KMS-11 (cell line): Measurements from ENCODE around the gene MTFR2.
A peak's percentile ranks its signal among the peaks of the same experiment; 100 is the strongest.

Source experiments
- H2AFZ ChIP-seq: fragments of 200-600 bp; sonication (generic); 2 replicates; pipeline ENCODE4 v1.6.1; 2016; ENCODE audit warnings: antibody characterized with exemption, mixed run types, low read depth
- H3K27ac ChIP-seq: fragments of 200-600 bp; sonication (generic); 2 replicates; pipeline ENCODE4 v1.6.1; 2016; ENCODE audit warnings: mild to moderate bottlenecking, mixed run types
- H3K27me3 ChIP-seq: fragments of 200-600 bp; sonication (generic); 2 replicates; pipeline ENCODE4 v1.6.1; 2017; ENCODE audit warnings: mild to moderate bottlenecking, low read depth, mixed run types, moderate library complexity; ENCODE audit not compliant: insufficient read depth
- H3K36me3 ChIP-seq: fragments of 200-600 bp; sonication (generic); 2 replicates; pipeline ENCODE4 v1.6.1; 2017; ENCODE audit warnings: mild to moderate bottlenecking, mixed run types; ENCODE audit not compliant: insufficient read depth
- H3K4me1 ChIP-seq: fragments of 200-600 bp; sonication (generic); 2 replicates; pipeline ENCODE4 v1.6.1; 2016; ENCODE audit warnings: mild to moderate bottlenecking, low read depth, mixed run types; ENCODE audit not compliant: poor library complexity, severe bottlenecking
- H3K4me2 ChIP-seq: fragments of 200-600 bp; sonication (generic); 2 replicates; pipeline ENCODE4 v1.7.0; 2016; ENCODE audit warnings: mild to moderate bottlenecking, mixed run types
- H3K4me3 ChIP-seq: fragments of 200-600 bp; sonication (generic); IDR thresholded peaks from 2 replicates; pipeline ENCODE4 v1.6.1; 2017; ENCODE audit warnings: low read depth, low read length, mixed read lengths; ENCODE audit not compliant: insufficient read depth
- H3K79me2 ChIP-seq: fragments of 200-600 bp; sonication (generic); 2 replicates; pipeline ENCODE4 v1.6.1; 2016; ENCODE audit warnings: low read depth, mixed run types; ENCODE audit not compliant: insufficient read depth
- H3K9ac ChIP-seq: fragments of 200-600 bp; sonication (generic); 2 replicates; pipeline ENCODE4 v1.6.1; 2016; ENCODE audit warnings: mild to moderate bottlenecking, mixed run types
- H4K20me1 ChIP-seq: fragments of 200-600 bp; sonication (generic); 2 replicates; pipeline ENCODE4 v1.6.1; 2016; ENCODE audit warnings: mild to moderate bottlenecking, mixed run types; ENCODE audit not compliant: insufficient read depth
- CTCF ChIP-seq: fragments of 200-600 bp; sonication (generic); conservative IDR thresholded peaks from 2 replicates; pipeline ENCODE4 v1.6.1; 2017; ENCODE audit warnings: low read depth, mild to moderate bottlenecking, antibody characterized with exemption, low read length, moderate library complexity, mixed read lengths

MTFR2 gene

DNA sequence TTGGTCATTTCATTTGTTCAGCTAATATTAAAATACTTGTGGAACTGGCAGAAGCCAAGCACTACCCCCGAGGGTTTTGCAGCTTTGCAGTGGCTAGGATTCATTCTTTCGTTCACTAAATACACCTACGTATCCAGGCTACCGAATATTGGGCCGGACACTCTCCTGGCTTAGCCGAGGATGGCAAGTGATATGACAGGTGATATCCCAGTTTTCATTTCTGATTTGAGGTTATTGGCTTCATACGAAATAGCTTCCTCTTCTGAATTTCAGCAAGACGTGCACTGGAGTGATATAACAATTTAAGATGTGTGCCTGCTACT lies 536 bp upstream of the MTFR2 start:
- H3K36me3 ChIP-seq = no peaks in the 10 kb centered on the region
- H3K4me1 ChIP-seq = peaks cover 8% of the 10 kb centered on the region
- no peak overlapping the region for H3K4me3 ChIP-seq
- H3K27ac ChIP-seq = no peak overlapping the region
- no peak for TF ChIP-seq CTCF
- H3K4me2 ChIP-seq = peak overlapping the region; percentile 49
- H3K79me2 ChIP-seq = peaks cover 9% of the 10 kb centered on the region; the same call in 1 of the 2 replicates
- H3K27me3 ChIP-seq = no peaks in the 10 kb centered on the region
- H2AFZ ChIP-seq = peak overlapping the region; percentile 64
- H3K9ac ChIP-seq = peak overlapping the region; percentile 69; the same call in 1 of the 2 replicates
- no peaks in the 10 kb centered on the region for H4K20me1 ChIP-seq

GRCh38 chr6:136249336-136249735 lies 775 bp downstream of the MTFR2 start:
- Histone ChIP-seq H3K4me2 (peak overlapping the region; percentile 55), H2AFZ (peak overlapping the region; percentile 64; the same call in 1 of the 2 replicates), H3K27me3 (no peaks in the 10 kb centered on the region), H3K4me1 (peaks cover 8% of the 10 kb centered on the region), H3K9ac (peak overlapping the region; percentile 69), H3K27ac (peak overlapping the region; percentile 34; the same call in 1 of the 2 replicates), H3K4me3 (peak overlapping the region; percentile 63), H3K79me2 (peaks cover 9% of the 10 kb centered on the region; the same call in 1 of the 2 replicates), H3K36me3 (no peaks in the 10 kb centered on the region), H4K20me1 (no peaks in the 10 kb centered on the region)
- no peak for TF ChIP-seq CTCF

DNA sequence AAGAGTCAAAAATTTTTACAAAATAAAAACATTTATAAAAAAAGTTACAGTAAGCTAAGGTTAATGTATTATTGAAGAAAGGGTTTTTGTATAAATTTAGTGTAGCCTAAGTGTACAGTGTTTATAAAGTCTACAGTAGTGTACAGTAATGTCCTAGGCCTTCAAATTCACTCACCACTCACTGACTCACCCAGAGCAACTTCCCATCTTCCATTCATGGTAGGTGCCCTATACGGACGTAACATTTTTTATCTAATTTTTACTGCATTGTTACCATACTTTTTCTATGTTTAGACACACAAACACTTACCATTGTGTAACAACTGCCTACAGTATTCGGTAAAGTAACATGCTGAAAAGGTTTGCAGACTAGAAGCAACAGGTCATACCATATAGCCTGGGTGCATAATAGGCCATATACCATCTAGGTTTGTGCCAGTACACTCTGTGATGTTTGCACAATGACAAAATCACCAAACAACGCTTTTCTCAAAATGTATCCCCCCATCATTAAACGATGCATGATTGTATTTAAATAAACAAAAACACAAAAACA lies 6.0 kb downstream of the MTFR2 start:
- no peaks in the 10 kb centered on the region for H3K36me3 ChIP-seq
- H3K9ac ChIP-seq = no peak overlapping the region
- H3K4me2 ChIP-seq = no peak overlapping the region
- no peak overlapping the region for H2AFZ ChIP-seq
- H3K27ac ChIP-seq = no peak overlapping the region
- peaks cover 7% of the 10 kb centered on the region for H3K4me1 ChIP-seq
- H3K4me3 ChIP-seq = no peak overlapping the region
- no peaks in the 10 kb centered on the region for H4K20me1 ChIP-seq
- no peak for TF ChIP-seq CTCF
- no peaks in the 10 kb centered on the region for H3K27me3 ChIP-seq
- peaks cover 7% of the 10 kb centered on the region; the same call in 1 of the 2 replicates for H3K79me2 ChIP-seq

- H3K9ac ChIP-seq = no peak overlapping the region
- H3K4me2 ChIP-seq = no peak overlapping the region
- H3K36me3 ChIP-seq = no peaks in the 10 kb centered on the region
- no peaks in the 10 kb centered on the region for H3K27me3 ChIP-seq
- no peak for TF ChIP-seq CTCF
- H3K27ac ChIP-seq = no peak overlapping the region
- H2AFZ ChIP-seq = no peak overlapping the region
- no peak overlapping the region for H3K4me3 ChIP-seq
- H3K4me1 ChIP-seq = no peaks in the 10 kb centered on the region
- no peaks in the 10 kb centered on the region for H3K79me2 ChIP-seq
- no peaks in the 10 kb centered on the region for H4K20me1 ChIP-seq
These were observed 13.4 kb downstream of the MTFR2 start for GRCh38 chr6:136236466-136237293.
